Natural killer cell (primary cell): Measurements from ENCODE around the gene KIF6. TPM values are rescaled to one million over a fixed set of nuclear protein-coding genes. Genes with fewer than 3 reads are reported as not detected.

Source experiments
- ATAC-seq, 3 donors: fragments of 150-1000 bp in 2 of 3; fragments of 200-7000 bp in 1 of 3; cut with Tn5 transposase; 1 replicate in 1 of 3; 2 replicates in 2 of 3; pipeline ENCODE4 v1.10.0; 2021; ENCODE audit warnings: mild to moderate bottlenecking in 2 of 3, moderate library complexity in 2 of 3
- DNase-seq, 2 donors: peaks; one replicate each; pipeline versions ENCODE4 v3.0.0 to v3.0.0-alpha.2; 2013 to 2021; ENCODE audit warnings: mixed read lengths in 1 of 2
- H3K27ac ChIP-seq: one replicate; pipeline ENCODE4 v1.5.1; 2013; ENCODE audit warnings: mild to moderate bottlenecking, low read length
- H3K27me3 ChIP-seq: one replicate; pipeline ENCODE4 v1.6.1; 2013; ENCODE audit warnings: low read length; ENCODE audit not compliant: control insufficient read depth, insufficient read depth
- H3K36me3 ChIP-seq: one replicate; pipeline ENCODE4 v1.6.1; 2013; ENCODE audit warnings: low read length; ENCODE audit not compliant: control insufficient read depth, insufficient read depth
- H3K4me1 ChIP-seq: one replicate; pipeline ENCODE4 v1.6.1; 2013; ENCODE audit warnings: low read length; ENCODE audit not compliant: control insufficient read depth, insufficient read depth
- H3K4me3 ChIP-seq: one replicate; pipeline ENCODE4 v1.5.1; 2013; ENCODE audit warnings: low read length
- H3K9me3 ChIP-seq: one replicate; pipeline ENCODE4 v1.6.1; 2013; ENCODE audit warnings: low read length; ENCODE audit not compliant: control insufficient read depth, insufficient read depth
- H3K27ac Mint-ChIP-seq, 2 donors: one replicate each; pipeline ENCODE4 v1.8.0; 2022; ENCODE audit warnings: mild to moderate bottlenecking in 2 of 2, mixed read lengths in 2 of 2, moderate library complexity in 1 of 2
- H3K27me3 Mint-ChIP-seq, 2 donors: one replicate each; pipeline ENCODE4 v1.8.0; 2022; ENCODE audit warnings: low read depth in 2 of 2, mixed read lengths in 2 of 2
- H3K36me3 Mint-ChIP-seq: one replicate; pipeline ENCODE4 v1.8.0; 2022; ENCODE audit warnings: mixed read lengths
- H3K4me1 Mint-ChIP-seq, 2 donors: one replicate each; pipeline ENCODE4 v1.8.0; 2022; ENCODE audit warnings: mixed read lengths in 2 of 2
- H3K4me3 Mint-ChIP-seq: one replicate; pipeline ENCODE4 v1.8.0; 2022; ENCODE audit warnings: mild to moderate bottlenecking, moderate library complexity, mixed read lengths
- H3K9me3 Mint-ChIP-seq, 2 donors: one replicate each; pipeline ENCODE4 v1.8.0; 2022; ENCODE audit warnings: mixed read lengths in 2 of 2
- CTCF ChIP-seq: fragments of 200-600 bp; IDR thresholded peaks from one replicate; pipeline ENCODE4 v1.8.0; 2022; ENCODE audit warnings: antibody characterized with exemption
- WGBS: methylation state at CpG from one replicate; pipeline ENCODE4 v1.1.7; 2013; ENCODE audit warnings: missing lambda C conversion rate; ENCODE audit not compliant: insufficient coverage; 5-methylcytosine and 5-hydroxymethylcytosine counted together
- intact Hi-C: fragments of 100-400 bp; cut with micrococcal nuclease; formaldehyde crosslinking; loops from one replicate; pipeline ENCODE4 v1.14.2; 2022
- total RNA-seq, 4 donors: library from RNA; stranded (reverse); fragments of 120-200 nt in 1 of 4; gene quantifications; one replicate each; pipeline versions ENCODE4 v1.2.3 to v1.2.4, GENCODE V29; 2013 to 2022

The KIF6 gene
- total RNA-seq, 3 donors from 2014 or later (not counting 1 experiment from before 2014, with no cell fraction given) = not detected

DNA sequence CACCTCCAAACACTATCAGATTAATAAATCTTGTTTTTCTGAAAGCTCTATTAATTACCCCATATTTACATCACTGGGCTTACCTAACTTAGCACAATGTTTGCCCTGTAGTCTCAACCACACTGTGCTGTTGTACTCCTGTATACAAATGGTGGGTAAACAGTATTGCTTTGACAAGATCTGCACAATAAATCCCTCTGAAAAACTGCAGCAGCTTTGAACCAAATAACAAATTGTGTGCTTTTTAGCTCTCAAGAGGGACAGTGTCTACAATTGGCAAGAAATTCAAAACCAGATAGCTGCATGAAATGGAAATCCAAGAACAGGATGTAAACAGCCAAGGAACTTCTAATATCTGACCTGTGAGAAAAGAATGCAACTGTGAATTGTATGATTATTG is 10.4 kb downstream of the KIF6 start:
- no peaks in the 10 kb centered on the region for H3K36me3 ChIP-seq
- no peak overlapping the region for H3K27ac Mint-ChIP-seq
- no peak overlapping the region for H3K4me3 Mint-ChIP-seq
- no peaks in the 10 kb centered on the region for H3K27me3 ChIP-seq
- no peak overlapping the region for H3K27ac ChIP-seq
- ATAC-seq (no peak), DNase-seq (no peak)
- H3K27me3 Mint-ChIP-seq = peaks cover 9 to 23% of the 10 kb centered on the region in 2 donors
- intact Hi-C loops = no loop called here
- H3K36me3 Mint-ChIP-seq = no peaks in the 10 kb centered on the region
- H3K9me3 ChIP-seq = no peaks in the 10 kb centered on the region
- H3K4me1 ChIP-seq = no peaks in the 10 kb centered on the region
- no peaks in the 10 kb centered on the region for H3K9me3 Mint-ChIP-seq
- no peak overlapping the region for H3K4me3 ChIP-seq
- no peaks in the 10 kb centered on the region for H3K4me1 Mint-ChIP-seq
- no peak for TF ChIP-seq CTCF

- no peaks in the 10 kb centered on the region for H3K9me3 Mint-ChIP-seq
- intact Hi-C loops = no loop called here
- no peak overlapping the region for H3K4me3 Mint-ChIP-seq
- TF ChIP-seq CTCF = no peak
- no peaks in the 10 kb centered on the region for H3K36me3 Mint-ChIP-seq
- no peak overlapping the region for H3K27ac Mint-ChIP-seq
- H3K4me3 ChIP-seq = no peak overlapping the region
- no peaks in the 10 kb centered on the region for H3K27me3 ChIP-seq
- 87% methylated on average over 1 of the region's 2 CpGs for WGBS
- no peaks in the 10 kb centered on the region for H3K36me3 ChIP-seq
- H3K4me1 ChIP-seq = no peaks in the 10 kb centered on the region
- no peaks in the 10 kb centered on the region for H3K4me1 Mint-ChIP-seq
- H3K27me3 Mint-ChIP-seq = peaks cover 11 to 27% of the 10 kb centered on the region in 2 donors
- H3K27ac ChIP-seq = no peak overlapping the region
- DNase-seq = no peak
- H3K9me3 ChIP-seq = no peaks in the 10 kb centered on the region
- ATAC-seq = no peak
Observed at GRCh38 chr6:39707962-39708683, 17.1 kb downstream of the KIF6 start.

DNA sequence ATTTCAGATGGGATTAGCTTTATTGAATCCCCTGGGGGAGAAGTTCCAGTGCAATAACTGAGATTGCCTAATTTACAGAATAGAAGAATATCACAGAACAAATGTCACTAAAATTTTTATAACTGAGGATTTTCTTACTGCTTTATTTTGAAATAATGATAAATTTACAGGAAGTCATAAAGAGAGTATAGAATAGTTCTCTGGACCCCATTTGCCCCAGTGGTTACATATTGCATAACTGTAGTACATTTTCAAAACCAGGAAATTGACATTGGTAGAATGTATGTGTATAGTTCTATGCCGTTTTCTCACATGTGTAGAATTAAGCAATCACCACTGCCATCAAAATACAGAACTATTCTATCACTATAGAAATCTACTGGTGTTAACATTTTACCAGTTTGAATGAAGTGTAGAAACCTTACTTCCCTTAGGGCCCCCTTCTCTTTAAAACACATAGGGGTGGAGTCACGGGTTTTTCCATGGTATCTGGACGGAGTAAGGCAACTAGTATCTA is 18.3 kb downstream of the KIF6 start:
- Mint-ChIP-seq H3K4me1 (no peaks in the 10 kb centered on the region), H3K27ac (no peak overlapping the region), H3K27me3 (peaks cover 8 to 27% of the 10 kb centered on the region in 2 donors), H3K36me3 (no peaks in the 10 kb centered on the region), H3K9me3 (no peaks in the 10 kb centered on the region), H3K4me3 (no peak overlapping the region)
- intact Hi-C loops = no loop called here
- no peak overlapping the region for H3K27ac ChIP-seq
- no peaks in the 10 kb centered on the region for H3K4me1 ChIP-seq
- H3K9me3 ChIP-seq = no peaks in the 10 kb centered on the region
- WGBS = 79% methylated on average over 2 of the region's 3 CpGs
- TF ChIP-seq CTCF = no peak
- no peaks in the 10 kb centered on the region for H3K27me3 ChIP-seq
- DNase-seq (no peak), ATAC-seq (no peak)
- no peak overlapping the region for H3K4me3 ChIP-seq
- H3K36me3 ChIP-seq = no peaks in the 10 kb centered on the region

DNA sequence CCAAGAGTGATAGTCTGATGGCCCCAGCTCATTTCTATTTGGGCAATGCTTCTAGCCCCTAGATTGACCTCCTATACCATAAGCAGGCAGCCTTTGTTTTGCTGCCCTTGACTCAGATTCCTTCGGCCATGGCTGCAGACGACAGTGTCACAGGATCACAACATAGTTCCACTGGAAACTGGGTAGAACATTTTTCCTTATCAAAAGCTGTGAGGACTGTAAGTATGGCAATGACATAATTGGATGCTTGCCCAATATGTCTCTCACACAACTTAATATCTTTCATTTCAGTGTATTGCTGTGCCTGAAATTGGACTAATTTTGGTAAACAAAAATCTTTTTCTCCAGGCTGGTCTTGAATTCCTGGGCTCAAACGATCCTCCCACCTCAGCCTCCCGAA is 22.9 kb downstream of the KIF6 start:
- Histone ChIP-seq H3K4me3 (no peak overlapping the region), H3K36me3 (no peaks in the 10 kb centered on the region), H3K27ac (no peak overlapping the region), H3K9me3 (no peaks in the 10 kb centered on the region), H3K4me1 (no peaks in the 10 kb centered on the region), H3K27me3 (no peaks in the 10 kb centered on the region)
- Mint-ChIP-seq H3K4me3 (no peak overlapping the region), H3K9me3 (no peaks in the 10 kb centered on the region), H3K36me3 (no peaks in the 10 kb centered on the region), H3K4me1 (no peaks in the 10 kb centered on the region), H3K27me3 (peaks cover 9 to 19% of the 10 kb centered on the region in 2 donors), H3K27ac (no peak overlapping the region)
- DNase-seq (no peak), ATAC-seq (no peak)
- intact Hi-C loops = no loop called here
- TF ChIP-seq CTCF = no peak
- 100% methylated on average over 4 of the region's 4 CpGs for WGBS
